Stimulated activated CD4-positive, alpha-beta T cell treated with anti-CD3 and anti-CD28 coated beads, Interleukin-2, amount 100 ng/mL, for 24 hours (primary cell): ENCODE measurements around the gene POMC.
"Not testable (repeated sequence)": the region's sequence is repeated elsewhere in the genome, so short reads cannot be mapped to it uniquely, and the experiment has no call there.

Source experiments
- DNase-seq, 2 donors: peaks; one replicate each; pipeline ENCODE4 v3.0.0-alpha.2; 2020

Gene POMC

GRCh38 chr2:25176541-25177181, 8.3 kb upstream of the POMC start:
- no peak for DNase-seq

GRCh38 chr2:25176138-25176537, 7.8 kb upstream of the POMC start:
- DNase-seq: no peak

- no peak for DNase-seq
Observed at GRCh38 chr2:25174192-25174861, 5.9 kb upstream of the POMC start.

- DNase-seq: no peak
Observed at GRCh38 chr2:25173719-25174118, 5.3 kb upstream of the POMC start.

GRCh38 chr2:25170888-25171287, 2.5 kb upstream of the POMC start:
- no peak for DNase-seq

- no peak for DNase-seq
Observed at GRCh38 chr2:25169073-25169470, 692 bp upstream of the POMC start.

- DNase-seq: peak; percentile 27 to 51
Observed at GRCh38 chr2:25165992-25166875, 2.1 kb downstream of the POMC start.

GRCh38 chr2:25164561-25164960, 3.8 kb downstream of the POMC start:
- DNase-seq: no peak

GRCh38 chr2:25162061-25162460, 6.3 kb downstream of the POMC start:
- DNase-seq: not testable (repeated sequence)

- DNase-seq: peak; percentile 77 to 79
Observed at GRCh38 chr2:25161055-25161781, 7.2 kb downstream of the POMC start.

GRCh38 chr2:25160376-25160775, 8.0 kb downstream of the POMC start:
- no peak for DNase-seq

- DNase-seq: no peak
Observed at GRCh38 chr2:25159949-25160348, 8.4 kb downstream of the POMC start.

- DNase-seq: no peak
Observed at GRCh38 chr2:25158096-25158852, 10.1 kb downstream of the POMC start.

GRCh38 chr2:25155401-25155800, 13.0 kb downstream of the POMC start:
- DNase-seq: no peak

- no peak for DNase-seq
Observed at GRCh38 chr2:25151718-25152117, 16.7 kb downstream of the POMC start.

- not testable (repeated sequence) for DNase-seq
Observed at GRCh38 chr2:25150993-25151392, 17.4 kb downstream of the POMC start.

GRCh38 chr2:25149646-25150045, 18.7 kb downstream of the POMC start:
- DNase-seq: no peak

- no peak for DNase-seq
Observed at GRCh38 chr2:25146896-25147295, 21.5 kb downstream of the POMC start.

GRCh38 chr2:25145803-25146202, 22.6 kb downstream of the POMC start:
- no peak for DNase-seq

GRCh38 chr2:25141120-25141519, 27.3 kb downstream of the POMC start:
- DNase-seq: no peak

GRCh38 chr2:25140535-25140934, 27.8 kb downstream of the POMC start:
- DNase-seq: not testable (repeated sequence)

GRCh38 chr2:25132693-25133092, 35.7 kb downstream of the POMC start:
- DNase-seq: no peak
